ENCODE results near the gene GPR15LG.

- TF ChIP-seq, protein P1, sequence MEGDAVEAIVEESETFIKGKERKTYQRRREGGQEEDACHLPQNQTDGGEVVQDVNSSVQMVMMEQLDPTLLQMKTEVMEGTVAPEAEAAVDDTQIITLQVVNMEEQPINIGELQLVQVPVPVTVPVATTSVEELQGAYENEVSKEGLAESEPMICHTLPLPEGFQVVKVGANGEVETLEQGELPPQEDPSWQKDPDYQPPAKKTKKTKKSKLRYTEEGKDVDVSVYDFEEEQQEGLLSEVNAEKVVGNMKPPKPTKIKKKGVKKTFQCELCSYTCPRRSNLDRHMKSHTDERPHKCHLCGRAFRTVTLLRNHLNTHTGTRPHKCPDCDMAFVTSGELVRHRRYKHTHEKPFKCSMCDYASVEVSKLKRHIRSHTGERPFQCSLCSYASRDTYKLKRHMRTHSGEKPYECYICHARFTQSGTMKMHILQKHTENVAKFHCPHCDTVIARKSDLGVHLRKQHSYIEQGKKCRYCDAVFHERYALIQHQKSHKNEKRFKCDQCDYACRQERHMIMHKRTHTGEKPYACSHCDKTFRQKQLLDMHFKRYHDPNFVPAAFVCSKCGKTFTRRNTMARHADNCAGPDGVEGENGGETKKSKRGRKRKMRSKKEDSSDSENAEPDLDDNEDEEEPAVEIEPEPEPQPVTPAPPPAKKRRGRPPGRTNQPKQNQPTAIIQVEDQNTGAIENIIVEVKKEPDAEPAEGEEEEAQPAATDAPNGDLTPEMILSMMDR (IDR thresholded peaks at IDR 0.05): no peak
- no peak for TF ChIP-seq POLR2AphosphoS5 (IDR thresholded peaks at IDR 0.05)
- TF ChIP-seq POLR2A (IDR thresholded peaks at IDR 0.05): no peak
- TF ChIP-seq EP300 (IDR thresholded peaks at IDR 0.05): no peak
These were observed 26.3 kb upstream of the GPR15LG start for GRCh38 chr10:84147347-84147746.

All from suprapubic skin (tissue), 4 donors.